Left ventricle myocardium inferior (tissue), 1 donor: ENCODE data around the gene NECTIN1. TPM values are rescaled to one million over a fixed set of nuclear protein-coding genes. Genes with fewer than 3 reads are reported as not detected.

ENCODE experiments used
- DNase-seq: peaks from one replicate; pipeline ENCODE4 v3.0.0-alpha.2; 2020
- H3K27ac ChIP-seq: fragments of 200-600 bp; replicated peaks from 2 replicates; pipeline ENCODE4 v1.8.0; 2021
- H3K27me3 ChIP-seq: fragments of 200-600 bp; 2 replicates; pipeline ENCODE4 v1.8.0; 2021; ENCODE audit warnings: low read depth
- H3K36me3 ChIP-seq: fragments of 200-600 bp; 2 replicates; pipeline ENCODE4 v1.8.0; 2021
- H3K4me1 ChIP-seq: fragments of 200-600 bp; 2 replicates; pipeline ENCODE4 v1.8.0; 2021
- H3K4me3 ChIP-seq: fragments of 200-600 bp; 2 replicates; pipeline ENCODE4 v1.8.0; 2021; ENCODE audit warnings: mild to moderate bottlenecking, moderate library complexity
- H3K9me3 ChIP-seq: fragments of 200-600 bp; replicated peaks from 2 replicates; pipeline ENCODE4 v1.8.0; 2021
- intact Hi-C: fragments of 100-400 bp; cut with micrococcal nuclease; formaldehyde crosslinking; loops from one replicate; pipeline ENCODE4 v1.11.0; 2022
- total RNA-seq: library from RNA; stranded (reverse); fragmentation: NEBNext Ultra II Directional; extraction: Animal tissue kit (Norgen Biotek cat#: 25700); gene quantifications from one replicate; pipeline ENCODE4 v1.2.1, GENCODE V29; 2021
- TF ChIP-seq, protein P1 (sequence below): fragments of 200-600 bp; IDR thresholded peaks from 2 replicates; pipeline ENCODE4 v1.8.0; 2021; ENCODE audit warnings: antibody characterized with exemption, mild to moderate bottlenecking, borderline replicate concordance
- donor health status: DM: no; HTN: yes; CAD: no; lungs with severe emphysema.

Gene NECTIN1
- total RNA-seq, 1 donor from 2014 or later = 22.9 TPM

DNA sequence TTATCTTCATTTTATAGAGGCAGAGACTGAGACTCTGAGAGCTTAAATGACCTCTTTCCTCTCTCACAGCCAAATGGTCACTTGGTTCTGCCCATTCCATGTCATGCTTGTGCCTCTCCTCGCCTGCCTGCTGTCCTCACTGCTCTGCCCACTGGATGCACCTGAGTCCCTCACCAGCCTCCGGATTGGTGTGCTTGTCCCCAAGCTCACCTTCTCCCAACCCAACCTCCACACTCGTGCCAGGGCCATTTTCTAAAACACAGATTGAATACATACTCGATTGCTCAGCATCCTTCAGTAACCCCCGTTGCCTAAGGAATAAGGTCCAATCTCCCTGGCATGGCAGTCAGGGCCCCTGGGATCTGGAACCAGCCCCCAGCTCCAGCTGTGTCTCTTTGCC lies 28.4 kb upstream of the NECTIN1 start:
- TF ChIP-seq, protein P1, sequence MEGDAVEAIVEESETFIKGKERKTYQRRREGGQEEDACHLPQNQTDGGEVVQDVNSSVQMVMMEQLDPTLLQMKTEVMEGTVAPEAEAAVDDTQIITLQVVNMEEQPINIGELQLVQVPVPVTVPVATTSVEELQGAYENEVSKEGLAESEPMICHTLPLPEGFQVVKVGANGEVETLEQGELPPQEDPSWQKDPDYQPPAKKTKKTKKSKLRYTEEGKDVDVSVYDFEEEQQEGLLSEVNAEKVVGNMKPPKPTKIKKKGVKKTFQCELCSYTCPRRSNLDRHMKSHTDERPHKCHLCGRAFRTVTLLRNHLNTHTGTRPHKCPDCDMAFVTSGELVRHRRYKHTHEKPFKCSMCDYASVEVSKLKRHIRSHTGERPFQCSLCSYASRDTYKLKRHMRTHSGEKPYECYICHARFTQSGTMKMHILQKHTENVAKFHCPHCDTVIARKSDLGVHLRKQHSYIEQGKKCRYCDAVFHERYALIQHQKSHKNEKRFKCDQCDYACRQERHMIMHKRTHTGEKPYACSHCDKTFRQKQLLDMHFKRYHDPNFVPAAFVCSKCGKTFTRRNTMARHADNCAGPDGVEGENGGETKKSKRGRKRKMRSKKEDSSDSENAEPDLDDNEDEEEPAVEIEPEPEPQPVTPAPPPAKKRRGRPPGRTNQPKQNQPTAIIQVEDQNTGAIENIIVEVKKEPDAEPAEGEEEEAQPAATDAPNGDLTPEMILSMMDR = no peak
- Histone ChIP-seq H3K9me3 (no peaks in the 10 kb centered on the region), H3K36me3 (no peaks in the 10 kb centered on the region), H3K4me1 (peaks cover 8% of the 10 kb centered on the region), H3K27me3 (no peaks in the 10 kb centered on the region), H3K27ac (no peak overlapping the region), H3K4me3 (no peak overlapping the region)
- DNase-seq = no peak
- intact Hi-C loops = no loop called here

DNA sequence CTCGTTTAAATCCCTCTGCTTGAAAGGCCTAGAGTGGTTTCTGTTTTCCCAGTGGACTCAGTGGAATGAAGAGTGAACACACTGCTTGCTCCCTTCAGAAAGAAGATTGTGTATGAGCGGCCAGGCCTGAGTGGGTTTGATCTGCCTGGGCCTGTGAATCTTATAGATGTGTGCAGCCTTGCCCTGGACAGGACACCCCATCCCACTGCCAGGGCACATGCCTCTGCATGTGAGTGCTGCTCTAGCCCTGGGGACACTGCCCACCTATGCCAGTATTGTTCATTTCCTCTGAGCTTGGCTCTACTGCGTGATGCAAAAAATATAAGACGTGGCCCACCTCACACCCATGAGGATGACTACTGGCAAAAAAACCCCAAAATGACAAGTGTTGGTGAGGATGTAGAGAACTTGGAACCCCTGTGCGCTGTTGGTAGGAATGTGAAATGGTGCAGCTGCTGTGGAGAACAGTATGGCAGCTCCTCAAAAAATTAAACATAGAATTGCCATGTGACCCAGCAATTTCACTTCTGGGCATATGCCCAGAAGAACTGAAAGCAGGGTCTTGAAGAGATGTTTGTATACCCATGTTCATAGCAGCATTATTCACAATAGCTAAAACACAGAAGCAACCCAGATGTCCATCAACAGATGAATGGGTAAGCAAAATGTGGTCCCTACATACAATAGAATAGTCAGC lies 27.3 kb upstream of the NECTIN1 start:
- intact Hi-C loops = no loop called here
- no peak for DNase-seq

DNA sequence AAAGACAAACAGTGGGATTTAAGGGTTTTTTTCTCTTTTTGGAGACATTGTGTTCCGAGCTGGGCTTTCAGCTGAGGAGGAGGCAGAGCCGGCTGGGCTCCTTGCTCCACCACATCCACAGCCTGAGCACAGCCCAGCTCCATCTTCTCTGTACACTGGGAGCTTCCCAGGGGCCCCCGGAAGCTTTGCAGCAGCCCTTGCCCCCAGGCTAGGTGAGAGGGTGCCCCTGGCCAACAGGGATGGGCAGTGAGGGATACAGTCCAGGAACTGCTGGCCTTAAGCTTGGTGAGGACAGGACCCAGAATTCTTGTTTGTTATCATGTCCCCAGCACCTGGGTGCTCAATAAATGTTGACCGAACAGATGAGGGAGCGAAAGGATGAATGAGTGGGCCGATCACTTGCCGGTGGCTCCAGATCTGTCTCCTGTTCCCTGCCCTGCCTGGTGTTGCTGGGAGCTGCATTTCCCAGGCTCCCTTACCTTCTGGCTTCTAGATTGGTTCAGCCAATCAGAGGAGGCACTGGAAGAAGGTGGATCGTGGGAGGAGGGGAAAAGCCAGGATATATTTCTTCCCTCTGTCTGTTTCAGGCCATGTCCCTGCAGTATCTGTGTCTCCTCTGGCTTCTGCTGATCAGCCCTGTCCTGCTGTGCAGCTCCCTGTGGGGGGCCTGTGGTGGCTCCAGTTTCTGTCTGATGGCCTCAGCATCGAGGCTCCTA lies 26.5 kb upstream of the NECTIN1 start:
- H3K9me3 ChIP-seq = no peaks in the 10 kb centered on the region
- H3K27me3 ChIP-seq = no peaks in the 10 kb centered on the region
- H3K36me3 ChIP-seq = no peaks in the 10 kb centered on the region
- H3K4me3 ChIP-seq = no peak overlapping the region
- intact Hi-C loops = no loop called here
- H3K4me1 ChIP-seq = peaks cover 8% of the 10 kb centered on the region
- H3K27ac ChIP-seq = no peak overlapping the region
- TF ChIP-seq, protein P1 = no peak
- no peak for DNase-seq

More for the DNA sequence above, 27.3 kb upstream of the NECTIN1 start:
- Histone ChIP-seq H3K9me3 (no peaks in the 10 kb centered on the region), H3K27me3 (no peaks in the 10 kb centered on the region), H3K36me3 (no peaks in the 10 kb centered on the region), H3K4me1 (peaks cover 8% of the 10 kb centered on the region), H3K27ac (no peak overlapping the region), H3K4me3 (no peak overlapping the region)
- TF ChIP-seq, protein P1 = no peak

DNA sequence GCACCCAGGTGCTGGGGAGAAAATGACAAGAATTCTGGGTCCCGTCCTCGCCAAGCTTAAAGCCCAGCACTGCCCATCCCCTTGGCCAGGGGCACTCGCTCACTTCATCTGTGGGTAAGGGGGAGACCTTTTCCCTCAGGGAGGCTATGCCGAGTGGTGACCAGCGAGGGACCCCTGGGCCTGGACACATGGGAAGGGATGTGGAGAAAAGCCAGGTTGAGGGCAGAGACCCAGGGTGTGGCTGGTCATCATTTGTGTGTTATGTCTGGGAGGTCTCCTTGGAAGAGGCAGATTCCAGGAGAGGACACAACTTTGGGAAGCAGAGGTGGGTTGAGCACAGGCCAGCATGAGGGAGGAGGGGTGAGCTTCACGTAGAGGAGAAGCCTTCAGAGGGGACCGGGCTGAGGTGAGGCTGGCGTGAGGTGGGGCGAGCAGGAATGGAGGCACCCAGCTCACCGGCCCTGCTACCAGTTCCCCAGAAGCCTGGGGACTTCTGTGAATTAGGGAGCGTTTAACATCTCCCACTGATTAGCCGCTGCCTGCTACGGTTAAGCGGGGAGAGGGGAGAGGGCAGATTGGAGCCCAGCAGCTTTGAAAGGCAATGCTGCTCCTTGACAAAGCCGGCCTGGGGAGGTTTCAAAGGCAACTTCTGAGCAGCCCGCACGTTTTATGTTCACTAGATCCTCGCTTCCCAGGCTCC lies 25.8 kb upstream of the NECTIN1 start:
- no peaks in the 10 kb centered on the region for H3K36me3 ChIP-seq
- TF ChIP-seq, protein P1 = no peak
- no peaks in the 10 kb centered on the region for H3K27me3 ChIP-seq
- no peak for DNase-seq
- no peak overlapping the region for H3K27ac ChIP-seq
- intact Hi-C loops = no loop called here
- H3K9me3 ChIP-seq = no peaks in the 10 kb centered on the region
- peaks cover 8% of the 10 kb centered on the region for H3K4me1 ChIP-seq
- no peak overlapping the region for H3K4me3 ChIP-seq

DNA sequence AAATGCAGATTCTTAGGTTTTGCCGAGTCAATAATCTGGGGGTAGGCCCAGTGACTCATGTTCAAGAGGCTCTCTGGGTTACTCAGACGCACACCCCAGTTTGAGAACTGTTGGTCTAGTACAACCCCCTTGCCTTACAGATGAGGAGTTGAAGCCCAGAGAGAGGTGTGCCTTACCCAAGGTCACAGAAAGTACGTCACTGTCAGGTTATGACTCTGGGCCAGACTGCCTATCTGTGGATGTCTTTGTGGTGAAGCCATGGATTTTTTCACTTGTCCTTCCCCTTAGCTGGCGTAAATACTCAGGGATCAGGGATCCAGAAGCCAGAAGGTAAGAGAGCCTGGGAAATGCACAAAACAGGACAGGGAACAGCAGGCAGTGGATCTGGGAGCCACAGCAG lies 25.2 kb upstream of the NECTIN1 start:
- H3K36me3 ChIP-seq = no peaks in the 10 kb centered on the region
- H3K9me3 ChIP-seq = no peaks in the 10 kb centered on the region
- peaks cover 2% of the 10 kb centered on the region for H3K27me3 ChIP-seq
- DNase-seq = no peak
- H3K4me3 ChIP-seq = no peak overlapping the region
- TF ChIP-seq, protein P1 = no peak
- intact Hi-C loops = no loop called here
- H3K4me1 ChIP-seq = peaks cover 8% of the 10 kb centered on the region
- H3K27ac ChIP-seq = no peak overlapping the region
